ENCODE data around the gene ERICH3. TPM values are rescaled to one million over a fixed set of nuclear protein-coding genes. Genes with fewer than 3 reads are reported as not detected.

Gene ERICH3
- total RNA-seq, 1 donor from 2014 or later: 2.8 TPM

- no peaks in the 10 kb centered on the region for H3K27me3 Mint-ChIP-seq (ENCODE audit: unreplicated experiment)
- DNase-seq (ENCODE audit: low spot score): no peak
- H3K36me3 Mint-ChIP-seq (ENCODE audit: low read depth, unreplicated experiment): no peaks in the 10 kb centered on the region
- no peaks in the 10 kb centered on the region for H3K4me1 Mint-ChIP-seq (ENCODE audit: unreplicated experiment)
- TF ChIP-seq, protein P1, sequence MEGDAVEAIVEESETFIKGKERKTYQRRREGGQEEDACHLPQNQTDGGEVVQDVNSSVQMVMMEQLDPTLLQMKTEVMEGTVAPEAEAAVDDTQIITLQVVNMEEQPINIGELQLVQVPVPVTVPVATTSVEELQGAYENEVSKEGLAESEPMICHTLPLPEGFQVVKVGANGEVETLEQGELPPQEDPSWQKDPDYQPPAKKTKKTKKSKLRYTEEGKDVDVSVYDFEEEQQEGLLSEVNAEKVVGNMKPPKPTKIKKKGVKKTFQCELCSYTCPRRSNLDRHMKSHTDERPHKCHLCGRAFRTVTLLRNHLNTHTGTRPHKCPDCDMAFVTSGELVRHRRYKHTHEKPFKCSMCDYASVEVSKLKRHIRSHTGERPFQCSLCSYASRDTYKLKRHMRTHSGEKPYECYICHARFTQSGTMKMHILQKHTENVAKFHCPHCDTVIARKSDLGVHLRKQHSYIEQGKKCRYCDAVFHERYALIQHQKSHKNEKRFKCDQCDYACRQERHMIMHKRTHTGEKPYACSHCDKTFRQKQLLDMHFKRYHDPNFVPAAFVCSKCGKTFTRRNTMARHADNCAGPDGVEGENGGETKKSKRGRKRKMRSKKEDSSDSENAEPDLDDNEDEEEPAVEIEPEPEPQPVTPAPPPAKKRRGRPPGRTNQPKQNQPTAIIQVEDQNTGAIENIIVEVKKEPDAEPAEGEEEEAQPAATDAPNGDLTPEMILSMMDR (IDR thresholded peaks at IDR 0.05; ENCODE audit: unreplicated experiment): no peak
- H3K9me3 Mint-ChIP-seq (ENCODE audit: unreplicated experiment): no peaks in the 10 kb centered on the region
- H3K4me3 Mint-ChIP-seq (ENCODE audit: unreplicated experiment): no peak overlapping the region
- H3K27ac Mint-ChIP-seq (ENCODE audit: unreplicated experiment): no peak overlapping the region
These were observed 24.2 kb upstream of the ERICH3 start for GRCh38 chr1:74697832-74698231.

DNA sequence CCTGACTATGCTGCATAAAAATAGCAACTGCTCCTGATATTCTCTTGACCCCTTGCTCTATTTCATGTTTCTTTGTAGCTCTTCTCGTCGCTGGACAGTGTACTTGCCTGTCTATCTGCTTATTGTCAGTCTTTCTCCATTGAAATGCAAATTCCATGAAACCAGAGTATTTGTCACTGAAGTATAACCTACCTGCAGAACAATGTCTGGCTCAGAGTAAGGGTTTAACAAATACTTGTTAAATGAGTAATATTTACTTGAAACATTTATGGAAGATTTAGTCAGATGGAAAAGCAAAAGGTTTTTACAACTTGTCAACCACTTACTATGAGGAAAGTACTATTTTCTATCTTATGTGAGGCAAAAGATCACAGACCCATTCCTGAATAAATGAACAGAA is 19.9 kb upstream of the ERICH3 start:
- Mint-ChIP-seq H3K9me3 (ENCODE audit: unreplicated experiment) (no peaks in the 10 kb centered on the region), H3K36me3 (ENCODE audit: low read depth, unreplicated experiment) (no peaks in the 10 kb centered on the region), H3K4me3 (ENCODE audit: unreplicated experiment) (no peak overlapping the region), H3K27me3 (ENCODE audit: unreplicated experiment) (no peaks in the 10 kb centered on the region), H3K27ac (ENCODE audit: unreplicated experiment) (no peak overlapping the region), H3K4me1 (ENCODE audit: unreplicated experiment) (peaks cover 6% of the 10 kb centered on the region)
- no peak for DNase-seq (ENCODE audit: low spot score)
- TF ChIP-seq, protein P1 (IDR thresholded peaks at IDR 0.05; ENCODE audit: unreplicated experiment): no peak

DNA sequence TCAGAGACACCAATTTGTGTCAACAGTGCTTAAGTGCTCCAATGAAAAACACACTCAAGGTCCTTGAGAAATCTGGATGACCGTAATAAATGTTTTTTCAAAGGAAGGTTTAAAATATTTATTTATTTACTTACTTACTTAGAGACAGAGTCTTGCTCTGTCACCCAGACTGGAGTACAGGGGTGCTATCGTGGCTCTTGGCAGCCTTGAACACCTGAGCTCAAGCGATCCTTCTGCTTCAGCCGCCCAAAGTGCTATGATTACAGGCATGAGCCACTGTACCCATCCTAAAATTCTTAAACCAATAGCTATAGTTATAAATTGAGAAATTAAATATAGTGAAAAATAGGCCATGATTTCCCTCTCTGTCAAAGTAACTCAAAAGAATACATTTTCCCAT is 17.3 kb upstream of the ERICH3 start:
- TF ChIP-seq, protein P1 (IDR thresholded peaks at IDR 0.05; ENCODE audit: unreplicated experiment): no peak
- H3K4me1 Mint-ChIP-seq (ENCODE audit: unreplicated experiment): peaks cover 6% of the 10 kb centered on the region
- H3K27me3 Mint-ChIP-seq (ENCODE audit: unreplicated experiment): no peaks in the 10 kb centered on the region
- no peaks in the 10 kb centered on the region for H3K36me3 Mint-ChIP-seq (ENCODE audit: low read depth, unreplicated experiment)
- H3K9me3 Mint-ChIP-seq (ENCODE audit: unreplicated experiment): no peaks in the 10 kb centered on the region
- H3K27ac Mint-ChIP-seq (ENCODE audit: unreplicated experiment): no peak overlapping the region
- no peak for DNase-seq (ENCODE audit: low spot score)
- no peak overlapping the region for H3K4me3 Mint-ChIP-seq (ENCODE audit: unreplicated experiment)

GRCh38 chr1:74690364-74690696 is 16.7 kb upstream of the ERICH3 start:
- no peaks in the 10 kb centered on the region for H3K36me3 Mint-ChIP-seq (ENCODE audit: low read depth, unreplicated experiment)
- H3K9me3 Mint-ChIP-seq (ENCODE audit: unreplicated experiment): no peaks in the 10 kb centered on the region
- peak overlapping the region; percentile 83 for H3K27ac Mint-ChIP-seq (ENCODE audit: unreplicated experiment)
- no peaks in the 10 kb centered on the region for H3K27me3 Mint-ChIP-seq (ENCODE audit: unreplicated experiment)
- no peak overlapping the region for H3K4me3 Mint-ChIP-seq (ENCODE audit: unreplicated experiment)
- peaks cover 6% of the 10 kb centered on the region for H3K4me1 Mint-ChIP-seq (ENCODE audit: unreplicated experiment)
- TF ChIP-seq, protein P1 (IDR thresholded peaks at IDR 0.05; ENCODE audit: unreplicated experiment): no peak
- DNase-seq (ENCODE audit: low spot score): peak; percentile 3

DNA sequence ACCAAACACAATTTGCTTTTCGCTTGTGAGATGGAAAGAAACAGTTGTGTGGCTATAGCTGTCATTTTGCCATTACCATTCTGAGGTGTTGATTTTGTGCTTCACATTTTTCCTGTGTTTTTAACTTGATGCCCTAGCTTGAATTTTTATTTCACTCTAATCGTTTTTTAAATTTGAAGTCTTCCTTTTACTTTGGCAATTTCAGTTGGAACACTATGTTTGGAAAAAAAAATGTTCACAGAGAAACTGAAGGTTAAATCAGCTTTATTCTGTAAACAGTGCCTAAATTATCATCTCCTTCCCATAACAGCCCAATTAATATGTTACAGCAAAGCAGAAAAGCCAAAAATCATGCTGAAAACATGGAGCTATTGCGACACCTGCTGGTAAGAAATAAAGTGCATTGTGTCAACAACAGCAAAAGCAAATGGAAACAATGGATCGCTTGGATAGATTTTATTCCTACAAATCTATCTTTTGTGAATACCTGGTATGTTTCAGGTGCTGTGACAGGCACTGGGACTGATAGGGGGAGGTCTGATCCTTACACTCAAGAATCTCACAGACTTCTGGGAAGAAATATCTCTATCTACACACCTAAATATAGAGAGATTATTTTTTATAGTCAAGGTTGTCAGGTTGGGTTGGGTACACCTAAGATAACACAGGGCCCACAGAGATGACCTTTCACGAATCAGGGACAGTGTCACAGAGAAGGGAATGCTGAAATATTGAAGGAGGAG is 16.2 kb upstream of the ERICH3 start:
- Mint-ChIP-seq H3K27me3 (ENCODE audit: unreplicated experiment) (no peaks in the 10 kb centered on the region), H3K4me3 (ENCODE audit: unreplicated experiment) (no peak overlapping the region), H3K4me1 (ENCODE audit: unreplicated experiment) (peaks cover 6% of the 10 kb centered on the region), H3K27ac (ENCODE audit: unreplicated experiment) (peak overlapping the region; percentile 83), H3K36me3 (ENCODE audit: low read depth, unreplicated experiment) (no peaks in the 10 kb centered on the region), H3K9me3 (ENCODE audit: unreplicated experiment) (no peaks in the 10 kb centered on the region)
- TF ChIP-seq, protein P1 (IDR thresholded peaks at IDR 0.05; ENCODE audit: unreplicated experiment): peak; percentile 91
- DNase-seq (ENCODE audit: low spot score): peak; percentile 70
